HG02885 (cell line): Measurements from ENCODE around the gene CHCHD5.
A peak's percentile ranks its signal among the peaks of the same experiment; 100 is the strongest.
"Not testable (repeated sequence)": the region's sequence is repeated elsewhere in the genome, so short reads cannot be mapped to it uniquely, and the experiment has no call there.

Source experiments
- ATAC-seq: cut with Tn5 transposase; IDR thresholded peaks from one replicate; pipeline ENCODE4 v1.9.1; 2021; ENCODE audit warnings: mild to moderate bottlenecking; ENCODE audit not compliant: unreplicated experiment, poor library complexity

CHCHD5 gene

DNA sequence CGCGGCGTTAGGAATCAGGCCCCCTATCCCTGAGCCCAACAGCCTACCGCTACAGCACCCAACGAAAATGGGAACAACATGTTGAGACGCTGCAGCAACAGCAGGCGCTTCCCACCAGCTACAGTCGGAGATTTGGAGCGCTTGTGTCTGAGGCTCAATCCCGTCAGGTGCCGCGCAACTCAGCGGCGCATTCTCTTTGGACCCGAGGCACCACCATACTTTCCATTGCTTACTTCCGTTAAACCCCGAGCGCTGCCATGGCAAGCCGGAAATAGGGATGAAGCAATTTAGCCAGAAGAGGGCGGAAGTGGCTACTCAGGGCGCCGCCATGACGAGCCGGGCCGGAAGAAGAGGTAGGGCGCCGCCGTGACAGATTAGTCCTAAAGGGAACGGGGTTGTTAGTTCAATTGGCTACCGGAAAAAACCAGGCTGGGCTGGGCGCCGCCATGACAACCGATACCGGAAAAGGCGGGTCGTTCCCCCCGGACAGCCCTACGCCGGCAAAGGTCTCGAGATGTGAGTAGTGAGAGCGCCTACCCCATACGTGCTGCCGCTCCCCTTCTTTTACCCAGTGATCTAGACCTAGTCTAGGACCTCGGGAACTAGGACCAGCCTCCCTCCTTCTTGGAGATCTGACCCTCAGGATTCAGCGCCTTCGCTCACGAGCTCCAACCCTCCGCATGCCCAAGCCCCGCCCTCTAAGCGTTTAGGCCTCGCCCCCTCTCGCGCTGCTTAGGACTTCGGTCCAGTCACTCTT, at the start of gene CHCHD5:
Gene CHCHD5, plus strand, starts transcription at position 476 of the 757 bp plus-strand sequence. Its CDS starts 39 bp downstream, at position 515.
- peak; percentile 89 for ATAC-seq

- no peak for ATAC-seq
These were observed 49.6 kb upstream of the CHCHD5 start for GRCh38 chr2:112534826-112535225.

DNA sequence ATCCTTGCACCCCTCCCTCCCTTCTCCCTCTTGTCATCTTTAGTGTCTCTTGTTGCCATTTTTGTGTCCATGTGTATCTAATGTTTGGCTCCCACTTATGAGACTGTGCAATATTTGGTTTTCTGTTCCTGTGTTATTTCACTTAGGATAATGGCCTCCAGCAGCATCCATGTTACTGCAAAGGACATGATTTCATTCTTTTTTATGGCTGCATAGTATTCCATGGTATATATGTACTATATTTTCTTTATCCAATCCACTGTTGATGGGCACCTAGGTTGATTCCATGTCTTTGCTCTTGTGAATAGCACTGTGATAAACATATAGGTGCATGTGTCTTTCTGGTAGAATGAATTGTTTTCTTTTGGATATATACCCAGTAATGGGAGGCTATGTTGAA, 47.7 kb upstream of the CHCHD5 start:
- ATAC-seq, result not testable (repeated sequence)

GRCh38 chr2:112539306-112539705, 45.1 kb upstream of the CHCHD5 start:
- no peak for ATAC-seq

DNA sequence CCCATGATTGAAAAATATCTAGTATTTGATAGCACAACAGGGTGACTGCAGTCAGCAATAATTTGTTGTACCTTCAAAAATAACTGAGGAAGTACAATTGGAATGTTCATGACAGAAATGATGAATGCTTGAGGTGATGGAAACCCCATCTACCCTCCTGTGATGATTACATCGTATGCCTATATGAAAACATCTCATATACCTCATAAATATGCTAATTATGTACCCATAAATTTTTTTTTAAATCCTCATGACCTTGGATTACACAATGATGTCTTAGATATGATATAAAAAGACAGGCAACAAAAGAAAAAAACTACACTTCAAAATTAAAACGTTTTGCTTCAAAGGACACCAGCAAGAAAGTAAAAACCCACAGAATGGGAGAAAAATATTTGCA, 43.5 kb upstream of the CHCHD5 start:
- ATAC-seq, result no peak

GRCh38 chr2:112541315-112542122, 42.9 kb upstream of the CHCHD5 start:
- peak; percentile 65 for ATAC-seq

DNA sequence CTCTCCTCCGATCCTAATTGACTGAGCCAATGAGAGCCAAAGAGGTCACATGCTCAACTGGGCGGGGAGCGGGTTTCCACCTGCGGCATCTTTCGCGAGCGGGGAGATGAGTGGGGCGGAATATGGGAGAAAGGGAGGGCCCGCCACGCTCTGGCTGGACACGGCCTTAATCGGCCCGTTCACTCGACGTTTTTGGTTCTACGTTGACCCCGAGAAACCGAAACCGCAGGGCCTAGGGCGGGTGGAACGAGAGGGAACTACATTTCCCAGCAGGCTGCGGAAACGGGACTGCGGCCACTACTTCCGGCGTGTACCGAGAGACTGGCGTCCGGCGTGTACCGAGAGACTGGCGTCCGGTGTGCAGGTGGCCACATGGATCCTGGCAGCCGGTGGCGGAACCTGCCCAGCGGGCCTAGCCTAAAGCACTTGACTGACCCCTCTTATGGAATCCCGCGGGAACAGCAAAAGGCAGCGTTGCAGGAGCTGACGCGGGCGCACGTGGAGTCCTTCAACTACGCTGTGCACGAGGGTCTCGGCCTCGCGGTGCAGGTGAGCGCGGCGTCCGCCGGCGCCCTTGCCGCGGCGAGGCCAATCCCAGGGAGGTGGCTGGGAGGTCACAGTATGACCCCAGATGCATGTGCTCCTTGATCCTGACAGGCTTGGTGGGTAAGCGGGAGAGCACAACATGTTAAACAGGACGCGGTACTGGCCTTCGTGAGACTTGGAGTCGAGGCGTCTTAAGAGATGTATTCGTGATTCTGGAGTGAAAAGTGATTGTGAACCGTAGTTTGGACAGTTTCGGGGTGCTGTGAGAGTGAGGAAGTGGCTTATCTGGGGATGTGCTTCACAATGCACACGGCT, 42.1 kb upstream of the CHCHD5 start, which contains the start of gene POLR1B:
Gene POLR1B, plus strand, starts transcription at position 343 of the 861 bp plus-strand sequence. Its CDS starts 30 bp downstream, at position 373.
- peak; percentile 81 for ATAC-seq

DNA sequence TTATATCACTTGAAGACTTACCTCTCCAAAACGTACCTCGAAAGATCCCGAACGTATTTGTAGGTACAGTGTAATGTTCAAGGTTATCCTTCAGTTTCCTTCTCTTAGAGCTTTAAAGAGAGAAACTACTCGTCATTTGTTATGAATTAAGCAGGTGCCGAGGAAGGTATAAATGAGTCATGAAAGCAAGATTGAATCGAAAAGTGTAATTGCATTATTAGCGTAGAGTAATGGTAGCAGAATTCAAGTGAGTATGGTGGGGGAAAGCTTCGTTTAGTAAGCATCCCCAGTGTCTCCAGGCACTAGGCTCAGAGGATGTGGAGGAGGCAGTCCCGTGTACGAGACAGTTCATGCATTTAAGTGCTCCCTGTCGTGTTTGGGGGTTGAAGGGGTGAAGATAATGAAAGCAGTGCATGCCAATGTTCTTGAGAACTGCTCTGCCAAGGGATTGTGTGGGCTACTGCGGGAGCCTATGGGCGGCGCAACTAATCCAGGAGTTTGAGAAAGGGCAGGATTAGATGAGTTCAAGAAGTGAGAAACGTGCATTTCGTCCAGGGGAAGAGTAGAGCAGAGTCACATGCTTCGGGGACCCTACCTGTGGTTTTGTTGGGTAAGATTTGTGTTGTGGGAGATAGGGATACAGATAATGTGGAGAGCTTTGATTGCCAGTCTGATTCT, 41.3 kb upstream of the CHCHD5 start:
- no peak for ATAC-seq

DNA sequence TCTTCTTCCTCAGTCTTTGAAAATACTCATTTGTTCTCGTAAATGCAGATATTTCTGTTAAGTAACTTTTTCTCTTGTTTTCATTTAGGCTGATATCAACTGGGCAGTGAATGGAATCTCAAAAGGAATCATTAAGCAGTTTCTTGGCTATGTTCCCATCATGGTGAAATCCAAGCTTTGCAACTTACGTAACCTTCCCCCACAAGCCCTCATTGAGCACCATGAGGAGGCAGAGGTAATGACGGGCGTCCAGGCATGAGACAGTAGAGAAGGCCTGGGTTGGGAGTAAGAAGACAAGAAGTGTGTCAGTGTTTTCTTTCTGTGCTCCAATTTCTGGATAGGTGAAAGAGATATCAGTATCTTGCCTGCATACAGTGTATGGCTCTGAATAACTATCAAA, 37.1 kb upstream of the CHCHD5 start:
- ATAC-seq, result no peak

- no peak for ATAC-seq
These were observed 35.4 kb upstream of the CHCHD5 start for GRCh38 chr2:112548980-112549379.

DNA sequence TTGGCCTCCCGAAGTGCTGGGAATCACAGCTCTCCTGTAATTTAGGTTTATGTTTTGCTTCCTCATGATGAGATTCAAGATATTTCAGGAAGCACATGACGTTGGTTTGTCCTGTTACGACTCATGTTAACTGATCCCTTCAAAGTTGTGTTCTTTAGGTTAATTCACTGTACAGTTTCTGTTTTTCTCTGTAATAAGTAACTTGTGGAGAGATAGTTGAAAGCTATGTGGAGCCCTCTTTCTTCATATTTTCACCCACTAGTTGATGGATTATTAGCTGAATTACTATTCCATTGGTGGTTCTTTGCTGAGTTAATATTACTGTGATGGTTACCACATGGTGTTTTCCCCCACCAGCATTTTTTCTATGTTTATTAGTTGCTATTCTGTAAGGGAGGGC, 18.3 kb upstream of the CHCHD5 start:
- no peak for ATAC-seq

- not testable (repeated sequence) for ATAC-seq
These were observed 17.9 kb upstream of the CHCHD5 start for GRCh38 chr2:112566508-112566907.

GRCh38 chr2:112572005-112572404, 12.4 kb upstream of the CHCHD5 start:
- no peak for ATAC-seq

GRCh38 chr2:112577756-112578155, 6.7 kb upstream of the CHCHD5 start:
- no peak for ATAC-seq

- no peak for ATAC-seq
These were observed 5.2 kb upstream of the CHCHD5 start for GRCh38 chr2:112579241-112579640.

DNA sequence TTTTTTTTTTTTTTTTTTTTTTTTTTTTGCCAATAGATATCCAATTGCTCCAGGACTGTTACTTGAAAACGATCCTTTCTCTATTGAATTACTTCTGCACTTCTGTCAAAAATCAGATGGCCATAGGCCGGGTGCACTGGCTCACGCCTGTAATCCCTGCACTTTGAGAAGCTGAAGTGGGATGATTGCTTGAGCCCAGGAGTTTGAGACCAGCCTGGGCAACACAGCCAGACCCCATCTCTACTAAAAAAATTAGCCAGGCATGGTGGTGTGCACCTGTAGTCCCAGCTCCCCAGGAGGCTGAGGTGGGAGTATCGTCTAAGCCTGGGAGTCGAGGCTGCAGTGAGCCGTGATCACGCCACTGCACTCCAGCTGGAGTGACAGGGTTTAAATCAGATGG, 4.3 kb upstream of the CHCHD5 start:
- no peak for ATAC-seq

DNA sequence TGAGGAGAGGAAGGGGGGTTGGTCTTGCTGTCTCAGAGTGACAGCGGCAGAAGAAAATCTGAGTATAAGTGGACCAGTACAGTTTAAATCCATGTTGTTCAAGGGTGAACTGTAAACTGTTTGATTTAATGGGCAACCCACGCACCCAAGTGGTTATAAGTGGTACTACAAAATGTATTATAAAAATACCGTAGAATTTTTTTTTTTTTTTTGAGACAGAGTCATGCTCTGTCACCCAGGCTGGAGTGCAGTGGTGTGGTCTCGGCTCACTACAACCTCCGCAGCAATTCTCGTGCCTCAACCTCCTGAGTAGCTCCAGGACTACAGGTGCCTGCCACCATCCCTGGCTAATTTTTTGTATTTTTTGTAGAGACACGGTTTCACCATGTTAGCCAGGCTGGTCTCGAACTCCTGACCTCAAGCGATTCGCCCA, 2.1 kb upstream of the CHCHD5 start:
- no peak for ATAC-seq

DNA sequence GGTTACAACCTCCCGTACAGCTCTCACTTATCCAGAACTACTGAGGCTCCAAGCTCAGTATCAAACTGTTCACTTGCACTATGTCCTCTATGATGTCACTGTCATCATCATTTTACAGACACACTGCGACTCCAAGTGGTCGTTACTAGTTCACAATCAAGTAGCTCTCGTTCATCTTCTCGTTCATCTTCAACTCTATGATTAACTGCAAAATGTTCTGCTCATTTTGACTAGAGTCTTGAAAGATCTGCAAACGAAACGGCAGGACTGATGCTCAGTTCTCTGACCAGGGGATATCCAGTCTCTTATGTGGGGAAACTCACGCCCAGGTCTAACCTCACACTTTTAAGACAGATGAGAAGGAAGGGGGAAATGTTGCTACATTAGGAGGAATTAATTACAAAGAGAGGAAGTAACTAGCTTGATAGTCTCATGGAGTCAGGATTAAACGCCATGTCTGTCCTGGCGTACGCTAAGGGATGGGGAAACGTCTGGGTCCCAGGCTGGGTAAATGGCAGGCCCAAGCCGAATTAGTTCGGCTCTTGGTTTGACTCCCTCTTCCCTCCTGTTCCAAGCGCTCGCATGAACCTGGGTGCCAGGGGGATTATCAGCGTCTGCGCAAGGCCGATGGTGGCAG, 794 bp upstream of the CHCHD5 start:
- no peak for ATAC-seq

GRCh38 chr2:112584891-112585250, 462 bp downstream of the CHCHD5 start:
- no peak for ATAC-seq

GRCh38 chr2:112585400-112585799, 991 bp downstream of the CHCHD5 start:
- no peak for ATAC-seq
